Right lobe of liver (tissue), 6 donors: ENCODE results near the gene OTX1. TPM values are rescaled to one million over a fixed set of nuclear protein-coding genes. Genes with fewer than 3 reads are reported as not detected.

Source experiments
- ATAC-seq, 4 donors: fragments of 200-7000 bp; cut with Tn5 transposase; one replicate each; pipeline ENCODE4 v1.9.1; 2020; ENCODE audit warnings: mild to moderate bottlenecking in 4 of 4, moderate library complexity in 4 of 4
- DNase-seq, 3 donors: peaks; one replicate each; pipeline ENCODE4 v3.0.0-alpha.2; 2020
- H3K27ac ChIP-seq, 3 donors: fragments of 200-600 bp; one replicate each; pipeline ENCODE4 v1.8.0; 2022
- H3K27me3 ChIP-seq, 2 donors: fragments of 200-600 bp; one replicate each; pipeline ENCODE4 v1.8.0; 2022
- H3K36me3 ChIP-seq, 4 donors: fragments of 200-600 bp; sonication (generic) in 1 of 4; one replicate each; pipeline versions ENCODE4 v1.5.1 to v1.8.0; 2017 to 2022; ENCODE audit warnings: control low read depth in 1 of 4
- H3K4me1 ChIP-seq, 4 donors: fragments of 200-600 bp; sonication (generic) in 1 of 4; one replicate each; pipeline versions ENCODE4 v1.5.1 to v1.8.0; 2017 to 2022; ENCODE audit warnings: control low read depth in 1 of 4
- H3K4me3 ChIP-seq, 3 donors: fragments of 200-600 bp; one replicate each; pipeline ENCODE4 v1.8.0; 2022
- H3K9me3 ChIP-seq, 4 donors: fragments of 200-600 bp; sonication (generic) in 1 of 4; one replicate each; pipeline versions ENCODE4 v1.5.1 to v1.8.0; 2017 to 2022; ENCODE audit warnings: control low read depth in 1 of 4
- POLR2A ChIP-seq: fragments of 450-650 bp; IDR thresholded peaks from one replicate; pipeline ENCODE4 v1.6.1; 2017; ENCODE audit warnings: antibody characterized with exemption, mild to moderate bottlenecking
- WGBS: methylation state at CpG from one replicate; pipeline ENCODE4 v1.1.6; 2018; ENCODE audit warnings: low coverage, low lambda C conversion rate; ENCODE audit not compliant: insufficient coverage; ENCODE audit errors: missing lambda C conversion rate; 5-methylcytosine and 5-hydroxymethylcytosine counted together
- intact Hi-C, 2 donors: fragments of 100-400 bp; cut with DNase I; formaldehyde crosslinking; loops; one replicate each; pipeline versions ENCODE4 v1.11.2 to v1.14.1; 2022
- total RNA-seq, 6 experiments: library from RNA; depleted of rRNA in 2 of 6; stranded (reverse); fragments of >200 nt in 2 of 6; fragmentation: NEBNext Ultra II Directional in 3 of 6; extraction: Animal tissue kit (Norgen Biotek cat#: 25700) in 3 of 6; gene quantifications; one replicate each; pipeline versions ENCODE4 v1.1.0 to v1.2.4, GENCODE V29; 2016 to 2023
- TF ChIP-seq, protein P1 (sequence below), 4 donors: fragments of 200-600 bp in 3 of 4; fragments of 450-650 bp in 1 of 4; IDR thresholded peaks; one replicate each; pipeline versions ENCODE4 v1.5.1 to v1.8.0; 2016 to 2022; ENCODE audit warnings: antibody characterized with exemption in 4 of 4, mild to moderate bottlenecking in 2 of 4
- donor health status: DM: no; HTN: yes; CAD: no.
- donor health status: DM: no; HTN: no; CAD: no.
- donor health status: DM: no; HTN: no; CAD: no.
- donor health status: DM: no; HTN: yes; CAD: no.
- donor health status: DM: no; HTN: yes; CAD: no.

OTX1 gene
- total RNA-seq, 6 experiments from 2014 or later, result not detected

DNA sequence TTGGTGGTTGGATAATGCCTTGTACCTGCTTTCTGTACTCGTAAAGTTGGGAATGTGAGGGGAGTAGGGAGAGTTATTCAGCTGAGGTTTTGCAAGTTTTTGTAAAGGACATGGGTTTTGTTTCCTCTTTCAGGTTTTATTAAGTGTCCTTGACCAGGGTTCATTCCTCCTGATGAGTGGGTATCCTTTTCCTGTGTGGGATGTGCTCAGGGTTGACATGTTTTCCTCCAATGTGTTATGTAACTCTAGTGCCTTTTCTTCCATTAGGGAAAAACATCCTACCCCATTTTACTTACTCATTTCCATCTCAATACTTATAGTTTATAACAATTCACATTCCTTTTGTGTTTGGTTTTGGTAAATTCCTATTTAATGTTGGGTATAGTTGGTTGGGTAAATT is 48.4 kb downstream of the OTX1 start:
- ATAC-seq, result no peak
- no peak for DNase-seq
- intact Hi-C loops, result no loop called here
- H3K4me3 ChIP-seq, result no peak overlapping the region
- TF ChIP-seq, protein P1, sequence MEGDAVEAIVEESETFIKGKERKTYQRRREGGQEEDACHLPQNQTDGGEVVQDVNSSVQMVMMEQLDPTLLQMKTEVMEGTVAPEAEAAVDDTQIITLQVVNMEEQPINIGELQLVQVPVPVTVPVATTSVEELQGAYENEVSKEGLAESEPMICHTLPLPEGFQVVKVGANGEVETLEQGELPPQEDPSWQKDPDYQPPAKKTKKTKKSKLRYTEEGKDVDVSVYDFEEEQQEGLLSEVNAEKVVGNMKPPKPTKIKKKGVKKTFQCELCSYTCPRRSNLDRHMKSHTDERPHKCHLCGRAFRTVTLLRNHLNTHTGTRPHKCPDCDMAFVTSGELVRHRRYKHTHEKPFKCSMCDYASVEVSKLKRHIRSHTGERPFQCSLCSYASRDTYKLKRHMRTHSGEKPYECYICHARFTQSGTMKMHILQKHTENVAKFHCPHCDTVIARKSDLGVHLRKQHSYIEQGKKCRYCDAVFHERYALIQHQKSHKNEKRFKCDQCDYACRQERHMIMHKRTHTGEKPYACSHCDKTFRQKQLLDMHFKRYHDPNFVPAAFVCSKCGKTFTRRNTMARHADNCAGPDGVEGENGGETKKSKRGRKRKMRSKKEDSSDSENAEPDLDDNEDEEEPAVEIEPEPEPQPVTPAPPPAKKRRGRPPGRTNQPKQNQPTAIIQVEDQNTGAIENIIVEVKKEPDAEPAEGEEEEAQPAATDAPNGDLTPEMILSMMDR (IDR thresholded peaks at IDR 0.05), result no peak
- no peak for TF ChIP-seq POLR2A
- peaks cover 0 to 3% (median 0%) of the 10 kb centered on the region in 4 donors for H3K9me3 ChIP-seq
- no peaks in the 10 kb centered on the region for H3K4me1 ChIP-seq
- H3K27me3 ChIP-seq, result no peaks in the 10 kb centered on the region
- WGBS, result 100% methylated on average over 1 of the region's 1 CpG
- no peaks in the 10 kb centered on the region for H3K36me3 ChIP-seq
- H3K27ac ChIP-seq, result no peak overlapping the region

DNA sequence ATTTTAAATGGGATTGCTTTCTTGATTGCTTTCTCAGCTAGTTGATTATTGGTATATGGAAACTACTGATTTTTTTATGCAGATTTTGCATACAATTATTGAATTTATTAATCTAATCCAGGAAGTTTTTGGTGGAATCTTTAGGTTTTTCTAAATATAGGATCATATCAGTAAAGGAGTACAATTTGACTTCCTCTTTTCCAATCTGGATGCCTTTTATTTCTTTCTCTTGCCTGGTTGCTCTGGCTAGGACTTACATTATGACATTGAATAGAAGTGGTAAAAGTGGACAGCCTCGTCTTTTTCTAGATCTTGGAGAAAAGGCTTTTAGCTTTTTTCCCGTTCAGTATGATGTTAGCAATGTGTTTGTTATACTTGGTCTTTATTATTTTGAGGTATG is 51.3 kb downstream of the OTX1 start:
- no peak overlapping the region for H3K4me3 ChIP-seq
- no peaks in the 10 kb centered on the region for H3K4me1 ChIP-seq
- peaks cover 0 to 7% (median 0%) of the 10 kb centered on the region in 4 donors for H3K9me3 ChIP-seq
- no peak for DNase-seq
- intact Hi-C loops, result no loop called here
- WGBS, result 68% methylated on average over 2 of the region's 2 CpGs
- H3K27ac ChIP-seq, result no peak overlapping the region
- H3K36me3 ChIP-seq, result no peaks in the 10 kb centered on the region
- no peaks in the 10 kb centered on the region for H3K27me3 ChIP-seq
- no peak for TF ChIP-seq POLR2A
- TF ChIP-seq, protein P1 (IDR thresholded peaks at IDR 0.05), result no peak
- no peak for ATAC-seq

DNA sequence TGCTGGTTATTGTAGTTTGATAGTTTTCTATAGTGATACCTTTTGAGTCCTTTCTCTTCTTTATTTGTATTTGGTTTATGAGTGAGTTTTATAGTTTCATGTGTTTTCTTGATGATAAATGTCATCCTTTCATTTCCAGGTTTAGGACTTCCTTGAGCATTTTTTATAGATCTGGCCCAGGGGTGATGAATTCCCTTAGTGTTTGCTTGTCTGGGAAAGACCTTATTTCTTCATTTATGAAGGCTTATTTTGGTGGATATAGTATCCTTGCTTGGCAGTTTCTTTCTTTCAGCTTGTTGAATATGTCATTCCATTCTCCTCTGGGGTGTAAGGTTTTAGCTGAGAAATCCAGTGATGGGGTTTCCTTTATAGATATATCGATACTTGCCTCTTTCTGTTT is 53.9 kb downstream of the OTX1 start:
- TF ChIP-seq POLR2A, result no peak
- TF ChIP-seq, protein P1 (IDR thresholded peaks at IDR 0.05), result no peak

More for the DNA sequence above, 53.9 kb downstream of the OTX1 start:
- no peak overlapping the region for H3K27ac ChIP-seq
- intact Hi-C loops, result no loop called here
- no peak overlapping the region for H3K4me3 ChIP-seq
- H3K4me1 ChIP-seq, result no peaks in the 10 kb centered on the region
- no peak for ATAC-seq
- H3K27me3 ChIP-seq, result no peaks in the 10 kb centered on the region
- H3K9me3 ChIP-seq, result peaks cover 0 to 7% (median 0%) of the 10 kb centered on the region in 4 donors
- H3K36me3 ChIP-seq, result no peaks in the 10 kb centered on the region
- DNase-seq, result no peak
- 100% methylated on average over 1 of the region's 1 CpG for WGBS
